Mesendoderm (in vitro differentiated cells): ENCODE measurements around the gene ECE1.

ENCODE experiments used
- DNase-seq: peaks from one replicate; pipeline ENCODE4 v3.0.0; 2013
- H2AK5ac ChIP-seq: 2 replicates; pipeline ENCODE4 v1.6.1; 2013; ENCODE audit warnings: low read length, inconsistent platforms
- H2BK120ac ChIP-seq: 2 replicates; pipeline ENCODE4 v1.6.1; 2013; ENCODE audit warnings: low read depth, mild to moderate bottlenecking, low read length, moderate library complexity, mixed read lengths
- H2BK15ac ChIP-seq: replicated peaks from 2 replicates; pipeline ENCODE4 v1.6.1; 2013; ENCODE audit warnings: low read depth, mild to moderate bottlenecking, moderate library complexity
- H2BK5ac ChIP-seq: 2 replicates; pipeline ENCODE4 v1.6.1; 2013; ENCODE audit warnings: low read length, inconsistent platforms
- H3K18ac ChIP-seq: 2 replicates; pipeline ENCODE4 v1.6.1; 2013; ENCODE audit warnings: mild to moderate bottlenecking, low read length, mixed read lengths
- H3K23ac ChIP-seq: one replicate; pipeline ENCODE4 v1.6.1; 2013; ENCODE audit warnings: low read length
- H3K27ac ChIP-seq: 2 replicates; pipeline ENCODE4 v1.5.1; 2013; ENCODE audit warnings: low read depth, mild to moderate bottlenecking, inconsistent platforms, low read length, moderate library complexity
- H3K27me3 ChIP-seq: 2 replicates; pipeline ENCODE4 v1.6.1; 2013; ENCODE audit warnings: low read length, control low read depth, mild to moderate bottlenecking, inconsistent platforms; ENCODE audit not compliant: insufficient read depth, poor library complexity
- H3K36me3 ChIP-seq: 2 replicates; pipeline ENCODE4 v1.6.1; 2013; ENCODE audit warnings: low read length, inconsistent platforms; ENCODE audit not compliant: control insufficient read depth, insufficient read depth
- H3K4ac ChIP-seq: one replicate; pipeline ENCODE4 v1.6.1; 2013; ENCODE audit warnings: low read depth, mild to moderate bottlenecking, low read length, moderate library complexity
- H3K4me1 ChIP-seq: 2 replicates; pipeline ENCODE4 v1.6.1; 2013; ENCODE audit warnings: low read depth, low read length, inconsistent platforms; ENCODE audit not compliant: control insufficient read depth
- H3K4me2 ChIP-seq: 2 replicates; pipeline ENCODE4 v1.6.1; 2013; ENCODE audit warnings: low read length
- H3K4me3 ChIP-seq: 2 replicates; pipeline ENCODE4 v1.5.1; 2013; ENCODE audit warnings: mild to moderate bottlenecking, low read length
- H3K56ac ChIP-seq: one replicate; pipeline ENCODE4 v1.6.1; 2013; ENCODE audit warnings: low read length
- H3K79me1 ChIP-seq: 2 replicates; pipeline ENCODE4 v1.6.1; 2013; ENCODE audit warnings: low read length, inconsistent platforms
- H3K79me2 ChIP-seq: 2 replicates; pipeline ENCODE4 v1.6.1; 2013; ENCODE audit warnings: mild to moderate bottlenecking, low read length; ENCODE audit not compliant: control insufficient read depth, insufficient read depth
- H3K9ac ChIP-seq: 2 replicates; pipeline ENCODE4 v1.6.1; 2013; ENCODE audit warnings: low read length, inconsistent platforms
- H4K5ac ChIP-seq: one replicate; pipeline ENCODE4 v1.6.1; 2013; ENCODE audit warnings: low read length
- H4K8ac ChIP-seq: one replicate; pipeline ENCODE4 v1.6.1; 2013; ENCODE audit warnings: low read depth, mild to moderate bottlenecking, control low read depth, low read length, moderate library complexity
- whole genome bisulfite sequencing: extraction: QIAGEN DNeasy Blood & Tissue Kit; methylation state at CpG from one replicate; pipeline ENCODE4 v1.1.7; 2013; ENCODE audit warnings: low lambda C conversion rate, missing lambda C conversion rate; ENCODE audit not compliant: insufficient coverage; ENCODE audit errors: extremely low coverage; 5-methylcytosine and 5-hydroxymethylcytosine counted together

ECE1 gene

GRCh38 chr1:21238141-21238800, 52.0 kb downstream of the ECE1 start:
- H2BK15ac ChIP-seq = no peak overlapping the region

DNA sequence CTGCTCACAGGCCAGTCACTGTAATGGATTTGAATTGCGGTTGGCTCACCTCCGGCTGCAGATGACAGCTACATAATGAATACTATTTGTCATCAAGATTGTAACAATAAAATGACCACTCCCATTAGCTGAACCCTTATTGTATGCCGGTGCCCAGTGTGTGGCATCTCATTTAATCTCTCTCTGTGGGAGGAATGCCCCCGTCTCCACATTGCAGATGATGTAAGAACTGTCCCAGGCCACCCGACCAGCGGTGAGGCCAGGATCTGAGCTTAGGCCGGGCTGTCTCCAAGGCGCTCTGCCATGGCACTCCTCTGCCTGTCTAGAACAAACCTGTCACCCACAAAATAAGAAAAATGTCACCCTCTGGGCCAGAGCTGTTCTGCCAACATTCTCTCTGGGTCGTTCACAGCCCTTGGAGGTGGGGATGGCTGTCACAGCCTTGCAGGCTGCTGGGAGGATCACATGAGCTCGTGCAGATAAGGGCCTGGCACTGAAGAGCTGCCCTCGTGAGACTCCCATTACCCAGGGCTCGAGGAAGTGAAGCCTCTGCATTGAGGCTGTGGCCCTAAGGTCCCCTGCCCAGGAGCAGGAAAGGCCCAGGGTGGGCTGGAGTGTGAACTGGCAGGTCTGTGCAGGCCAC, 52.7 kb downstream of the ECE1 start:
- H4K8ac ChIP-seq = no peak overlapping the region
- no peak overlapping the region for H2AK5ac ChIP-seq
- no peaks in the 10 kb centered on the region for H3K79me2 ChIP-seq
- no peaks in the 10 kb centered on the region for H3K36me3 ChIP-seq
- no peak overlapping the region for H3K4ac ChIP-seq
- no peak overlapping the region for H3K4me3 ChIP-seq
- no peak overlapping the region for H3K9ac ChIP-seq
- no CpG with 5 or more reads among the region's 12 CpGs for WGBS
- H3K27me3 ChIP-seq = no peaks in the 10 kb centered on the region
- H2BK15ac ChIP-seq = no peak overlapping the region
- H2BK5ac ChIP-seq = no peak overlapping the region
- H3K27ac ChIP-seq = no peak overlapping the region
- H3K18ac ChIP-seq = no peak overlapping the region
- H3K23ac ChIP-seq = peak overlapping the region; percentile 29
- H2BK120ac ChIP-seq = no peak overlapping the region
- no peak overlapping the region for H3K56ac ChIP-seq
- no peaks in the 10 kb centered on the region for H3K79me1 ChIP-seq
- H4K5ac ChIP-seq = no peak overlapping the region
- no peak overlapping the region for H3K4me2 ChIP-seq
- DNase-seq = no peak
- no peaks in the 10 kb centered on the region for H3K4me1 ChIP-seq

More at GRCh38 chr1:21238141-21238800, 52.0 kb downstream of the ECE1 start:
- no peak overlapping the region for H3K18ac ChIP-seq
- H4K8ac ChIP-seq = no peak overlapping the region
- H3K79me2 ChIP-seq = no peaks in the 10 kb centered on the region
- WGBS = no CpG with 5 or more reads among the region's 17 CpGs
- DNase-seq = peak; percentile 44
- H3K4me1 ChIP-seq = no peaks in the 10 kb centered on the region
- H3K56ac ChIP-seq = no peak overlapping the region
- no peak overlapping the region for H3K23ac ChIP-seq
- H3K27ac ChIP-seq = no peak overlapping the region
- H2BK5ac ChIP-seq = no peak overlapping the region
- H3K4me2 ChIP-seq = no peak overlapping the region
- no peak overlapping the region for H3K4me3 ChIP-seq
- H3K9ac ChIP-seq = no peak overlapping the region
- H2AK5ac ChIP-seq = no peak overlapping the region
- no peak overlapping the region for H2BK120ac ChIP-seq
- H3K79me1 ChIP-seq = no peaks in the 10 kb centered on the region
- H3K4ac ChIP-seq = no peak overlapping the region
- no peak overlapping the region for H4K5ac ChIP-seq
- no peaks in the 10 kb centered on the region for H3K27me3 ChIP-seq
- no peaks in the 10 kb centered on the region for H3K36me3 ChIP-seq

DNA sequence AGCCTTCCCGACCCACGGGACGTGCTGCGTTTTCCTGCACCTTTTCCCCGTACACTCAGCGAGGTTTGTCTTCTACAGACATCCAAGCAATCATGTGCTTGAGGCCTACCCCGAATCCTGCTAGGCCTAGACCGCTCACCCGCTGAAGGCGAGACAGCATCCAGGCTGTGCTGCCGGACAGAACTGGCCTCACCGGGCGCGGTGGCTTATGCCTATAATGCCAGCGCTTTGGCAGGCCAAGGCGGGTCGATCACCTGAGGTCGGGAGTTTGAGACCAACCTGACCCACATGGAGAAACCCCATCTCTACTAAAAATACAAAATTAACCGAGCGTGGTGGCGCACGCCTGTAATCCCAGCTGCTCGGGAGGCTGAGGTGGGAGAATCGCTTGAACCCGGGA, 54.1 kb downstream of the ECE1 start:
- Histone ChIP-seq H3K4me3 (no peak overlapping the region), H2BK5ac (no peak overlapping the region), H2AK5ac (no peak overlapping the region), H3K27me3 (no peaks in the 10 kb centered on the region), H2BK15ac (no peak overlapping the region), H3K27ac (no peak overlapping the region), H4K5ac (no peak overlapping the region), H3K36me3 (no peaks in the 10 kb centered on the region), H3K4me2 (no peak overlapping the region), H3K4me1 (no peaks in the 10 kb centered on the region), H2BK120ac (no peak overlapping the region), H3K56ac (no peak overlapping the region), H3K4ac (no peak overlapping the region), H3K79me2 (no peaks in the 10 kb centered on the region), H3K9ac (no peak overlapping the region), H4K8ac (no peak overlapping the region), H3K18ac (no peak overlapping the region), H3K79me1 (no peaks in the 10 kb centered on the region), H3K23ac (no peak overlapping the region)
- no CpG with 5 or more reads among the region's 25 CpGs for WGBS
- DNase-seq = no peak

GRCh38 chr1:21234779-21235178, 55.5 kb downstream of the ECE1 start:
- no peaks in the 10 kb centered on the region for H3K79me2 ChIP-seq
- H3K9ac ChIP-seq = no peak overlapping the region
- no peak overlapping the region for H4K5ac ChIP-seq
- H2AK5ac ChIP-seq = no peak overlapping the region
- no peak overlapping the region for H3K27ac ChIP-seq
- no peaks in the 10 kb centered on the region for H3K4me1 ChIP-seq
- H2BK5ac ChIP-seq = no peak overlapping the region
- no peak overlapping the region for H3K4ac ChIP-seq
- H3K56ac ChIP-seq = no peak overlapping the region
- no peaks in the 10 kb centered on the region for H3K36me3 ChIP-seq
- no peak overlapping the region for H3K23ac ChIP-seq
- H3K79me1 ChIP-seq = no peaks in the 10 kb centered on the region
- H3K4me3 ChIP-seq = no peak overlapping the region
- no peak overlapping the region for H3K18ac ChIP-seq
- no peak overlapping the region for H2BK120ac ChIP-seq
- H3K4me2 ChIP-seq = no peak overlapping the region
- no peak overlapping the region for H2BK15ac ChIP-seq
- H3K27me3 ChIP-seq = no peaks in the 10 kb centered on the region
- WGBS = no CpG with 5 or more reads among the region's 4 CpGs
- no peak for DNase-seq
- H4K8ac ChIP-seq = no peak overlapping the region

DNA sequence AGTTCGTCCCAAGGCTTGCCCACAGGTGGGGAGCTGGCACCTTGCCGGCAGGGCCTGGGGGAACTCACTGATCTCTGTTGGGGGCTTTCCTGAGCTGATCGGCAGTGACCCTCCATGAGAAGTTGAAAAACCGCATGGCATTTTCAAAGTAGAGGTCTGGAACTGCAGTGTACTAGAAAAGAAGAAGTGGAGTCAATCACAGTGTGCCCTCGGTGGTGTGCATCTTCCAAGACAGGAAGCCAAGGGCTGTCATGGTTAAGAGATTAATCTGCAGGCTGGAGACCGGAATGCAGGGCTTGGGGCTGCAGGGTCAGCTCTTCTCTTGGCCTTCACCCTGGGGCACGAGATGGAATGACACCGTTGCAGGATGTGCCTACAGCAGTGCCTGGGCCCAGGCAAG, 56.8 kb downstream of the ECE1 start:
- Histone ChIP-seq H3K9ac (no peak overlapping the region), H2AK5ac (no peak overlapping the region), H3K27me3 (no peaks in the 10 kb centered on the region), H2BK15ac (no peak overlapping the region), H3K4me1 (no peaks in the 10 kb centered on the region), H3K36me3 (no peaks in the 10 kb centered on the region), H3K4me2 (no peak overlapping the region), H3K18ac (no peak overlapping the region), H3K4ac (no peak overlapping the region), H3K79me2 (no peaks in the 10 kb centered on the region), H3K56ac (no peak overlapping the region), H4K8ac (no peak overlapping the region), H2BK5ac (no peak overlapping the region), H3K4me3 (no peak overlapping the region), H3K23ac (no peak overlapping the region), H4K5ac (no peak overlapping the region), H2BK120ac (no peak overlapping the region), H3K79me1 (no peaks in the 10 kb centered on the region), H3K27ac (no peak overlapping the region)
- DNase-seq = no peak
- no CpG with 5 or more reads among the region's 8 CpGs for WGBS

GRCh38 chr1:21232044-21232443, 58.2 kb downstream of the ECE1 start:
- H2BK15ac ChIP-seq = no peak overlapping the region
- no peak overlapping the region for H2BK120ac ChIP-seq
- H3K9ac ChIP-seq = no peak overlapping the region
- peak; percentile 67 for DNase-seq
- no peak overlapping the region for H3K56ac ChIP-seq
- no peak overlapping the region for H3K4me3 ChIP-seq
- H3K79me2 ChIP-seq = no peaks in the 10 kb centered on the region
- H3K79me1 ChIP-seq = no peaks in the 10 kb centered on the region
- H3K27ac ChIP-seq = no peak overlapping the region
- no CpG with 5 or more reads among the region's 3 CpGs for WGBS
- H2AK5ac ChIP-seq = no peak overlapping the region
- no peak overlapping the region for H3K18ac ChIP-seq
- no peaks in the 10 kb centered on the region for H3K36me3 ChIP-seq
- H3K23ac ChIP-seq = no peak overlapping the region
- no peaks in the 10 kb centered on the region for H3K27me3 ChIP-seq
- H2BK5ac ChIP-seq = no peak overlapping the region
- no peak overlapping the region for H4K8ac ChIP-seq
- no peaks in the 10 kb centered on the region for H3K4me1 ChIP-seq
- no peak overlapping the region for H3K4ac ChIP-seq
- no peak overlapping the region for H3K4me2 ChIP-seq
- no peak overlapping the region for H4K5ac ChIP-seq
